GM12878 (cell line): ENCODE data around the gene GFOD2. TPM values are rescaled to one million over a fixed set of nuclear protein-coding genes. Genes with fewer than 3 reads are reported as not detected.

Source experiments
- ASH2L ChIP-seq: fragments of 300-600, 200-600 bp; sonication (generic); IDR thresholded peaks from 2 replicates; pipeline ENCODE4 v1.6.1; 2017; ENCODE audit warnings: low read depth, mild to moderate bottlenecking, borderline replicate concordance
- EP300 ChIP-seq, 2 experiments: fragments of 150-350 bp in 1 of 2; IDR thresholded peaks; 2 replicates each; pipeline ENCODE4 v1.6.1; 2011 to 2012; ENCODE audit warnings: low read depth in 2 of 2, low read length in 2 of 2, borderline replicate concordance in 1 of 2, improper control_type of control experiment in 1 of 2, inconsistent platforms in 1 of 2; ENCODE audit not compliant: control insufficient read depth in 1 of 2
- FOXK2 ChIP-seq: fragments of 450-650 bp; IDR thresholded peaks from 2 replicates; pipeline ENCODE4 v1.6.1; 2017; ENCODE audit warnings: mild to moderate bottlenecking, moderate library complexity
- IRF4 ChIP-seq: IDR thresholded peaks from 2 replicates; pipeline ENCODE4 v1.6.1; 2011; ENCODE audit warnings: low read depth, low read length
- JUND ChIP-seq: IDR thresholded peaks from 2 replicates; pipeline ENCODE4 v1.6.1; 2012; ENCODE audit warnings: low read depth, mild to moderate bottlenecking, low read length, improper control_type of control experiment, moderate library complexity
- MYC ChIP-seq: IDR thresholded peaks from 2 replicates; pipeline ENCODE4 v1.6.1; 2011; ENCODE audit warnings: mild to moderate bottlenecking, low read length, moderate library complexity, inconsistent platforms; ENCODE audit not compliant: insufficient read depth, insufficient replicate concordance, insufficient read length, severe bottlenecking
- NR2F1 ChIP-seq: fragments of 450-650 bp; conservative IDR thresholded peaks from 2 replicates; pipeline ENCODE4 v1.6.1; 2017; ENCODE audit warnings: mild to moderate bottlenecking
- RAD21 ChIP-seq: IDR thresholded peaks from 2 replicates; pipeline ENCODE4 v1.6.1; 2011; ENCODE audit warnings: mild to moderate bottlenecking, low read depth, low read length, moderate library complexity; ENCODE audit not compliant: insufficient read depth
- SIX5 ChIP-seq: IDR thresholded peaks from 2 replicates; pipeline ENCODE4 v1.6.1; 2011; ENCODE audit warnings: mild to moderate bottlenecking, low read depth, low read length, moderate library complexity; ENCODE audit not compliant: severe bottlenecking
- SP1 ChIP-seq: IDR thresholded peaks from one replicate; pipeline ENCODE4 v1.6.1; 2011; ENCODE audit warnings: low read depth, low read length
- STAT3 ChIP-seq: IDR thresholded peaks from 2 replicates; pipeline ENCODE4 v1.6.1; 2011; ENCODE audit warnings: low read depth, low read length, improper control_type of control experiment
- WRNIP1 ChIP-seq: IDR thresholded peaks from 2 replicates; pipeline ENCODE4 v1.6.1; 2011; ENCODE audit warnings: low read depth, low read length, improper control_type of control experiment, borderline replicate concordance
- YBX1 ChIP-seq: fragments of 450-650 bp; IDR thresholded peaks from 2 replicates; pipeline ENCODE4 v1.6.1; 2016; ENCODE audit warnings: antibody characterized with exemption
- ZNF24 ChIP-seq: fragments of 450-650 bp; IDR thresholded peaks from 2 replicates; pipeline ENCODE4 v1.6.1; 2017; ENCODE audit warnings: antibody characterized with exemption, mild to moderate bottlenecking
- polyA plus RNA-seq, 11 experiments: library from polyadenylated mRNA; depleted of rRNA in 4 of 11; unstranded in 6 of 11; stranded (reverse) in 5 of 11; fragments of >200 nt; fragmentation: Nextera tagmentation in 4 of 11; fragmentation: Illumina TruSeq in 1 of 11; extraction: Ambion mirVana in 4 of 11; extraction: Trizol in 1 of 11; gene quantifications; 1 replicate in 1 of 11; 2 replicates in 10 of 11; pipeline versions ENCODE4 v1.2.1 to v1.2.3, GENCODE V29; 2011 to 2016; ENCODE audit warnings: inconsistent platforms in 2 of 11, missing spikeins in 2 of 11, low read depth in 1 of 11
- total RNA-seq, 4 experiments: library from RNA; depleted of rRNA in 3 of 4; stranded (reverse); fragments of >200 nt in 3 of 4; fragmentation: Illumina TruSeq in 1 of 4; extraction: Trizol in 1 of 4; gene quantifications; 2 replicates each; pipeline versions ENCODE4 v1.2.1 to v1.2.3, GENCODE V29; 2013 to 2021
- TF ChIP-seq, protein P1 (sequence below): fragments of 450-650 bp; IDR thresholded peaks from 2 replicates; pipeline ENCODE4 v1.6.1; 2017; ENCODE audit warnings: mild to moderate bottlenecking, moderate library complexity
- TF ChIP-seq, protein P2 (sequence below): fragments of 450-650 bp; formaldehyde crosslinking; IDR thresholded peaks from 2 replicates; pipeline ENCODE4 v1.4.0; 2022; ENCODE audit warnings: mild to moderate bottlenecking, moderate library complexity
- TF ChIP-seq, protein P3 (sequence below): fragments of 450-650 bp; IDR thresholded peaks from 2 replicates; pipeline ENCODE4 v1.6.1; 2017; ENCODE audit warnings: borderline replicate concordance
- TF ChIP-seq, protein P4 (sequence below), 3 experiments: IDR thresholded peaks in 2 of 3; conservative IDR thresholded peaks in 1 of 3; 2 replicates each; pipeline ENCODE4 v1.5.1; 2011; ENCODE audit warnings: low read depth in 3 of 3, low read length in 3 of 3, mild to moderate bottlenecking in 3 of 3, control low read depth in 2 of 3, moderate library complexity in 2 of 3, inconsistent platforms in 1 of 3, mixed read lengths in 1 of 3; ENCODE audit not compliant: control insufficient read depth in 2 of 3, insufficient read depth in 1 of 3; ENCODE audit errors: extremely low read depth in 1 of 3

Gene GFOD2
- total and polyA plus RNA-seq, 10 of the 15 experiments (the other 5 are each of a cell fraction or from before 2014, with no cell fraction given), result 2.0 to 15.9 (median 12.0) TPM

DNA sequence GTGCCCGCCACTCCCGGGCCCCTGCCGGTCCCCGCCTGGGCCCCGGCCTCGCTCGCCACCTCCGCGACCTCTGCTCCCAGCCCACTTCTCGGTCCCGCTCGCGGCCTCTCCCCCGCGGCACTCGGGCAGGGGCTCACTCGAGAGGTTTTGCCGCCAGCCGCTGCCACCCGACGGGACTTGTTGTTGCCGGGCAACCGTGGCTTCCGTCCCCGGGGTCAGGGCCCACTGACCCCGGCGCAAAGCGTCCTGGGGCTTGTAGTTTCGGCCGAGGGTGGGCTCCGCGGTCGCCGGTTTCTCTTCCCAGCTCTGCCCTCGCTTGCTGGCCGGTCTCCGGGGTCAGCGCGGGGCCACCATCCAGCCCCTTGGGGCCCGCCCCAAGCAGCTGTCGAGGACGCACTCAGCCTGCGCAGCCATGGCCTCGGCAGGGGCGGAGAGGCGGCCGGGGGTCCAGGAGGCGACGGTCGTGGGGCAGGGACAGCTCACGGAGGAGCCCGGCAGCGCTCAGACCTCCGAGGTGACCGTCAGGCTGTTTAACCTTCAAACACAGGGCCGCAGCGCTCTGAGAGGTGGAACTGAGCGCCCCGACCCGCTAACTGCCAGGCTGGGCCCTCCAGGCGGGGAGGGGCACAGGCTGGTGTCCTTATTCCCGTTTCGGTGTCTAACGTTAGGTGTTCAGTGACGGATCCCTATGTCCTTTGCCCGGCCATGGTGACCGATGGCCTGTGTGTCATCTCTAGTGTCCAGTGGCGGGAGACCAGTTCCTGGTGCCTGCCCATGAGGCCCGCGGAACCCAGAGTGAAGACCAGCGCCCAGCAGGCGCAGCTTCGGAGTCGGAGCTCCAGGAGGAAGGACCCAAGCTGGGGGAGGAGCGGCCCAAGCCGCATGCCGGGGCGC lies 52.3 kb downstream of the GFOD2 start, which contains the start of the genes C16orf86 and ENKD1 (continued):
- TF ChIP-seq SIX5 (peak; percentile 88), FOXK2 (no peak), MYC (no peak), SP1 (no peak), STAT3 (no peak), YBX1 (no peak), ASH2L (no peak), RAD21 (no peak), IRF4 (no peak), EP300 (IDR thresholded peaks at IDR 0.05; ENCODE audit: borderline replicate concordance in 1 of 2, control insufficient read depth in 1 of 2, low read depth in 2 of 2, low read length in 2 of 2) (no peak), ZNF24 (no peak), WRNIP1 (no peak), JUND (no peak), NR2F1 (peak; percentile 97)
- TF ChIP-seq, protein P1, sequence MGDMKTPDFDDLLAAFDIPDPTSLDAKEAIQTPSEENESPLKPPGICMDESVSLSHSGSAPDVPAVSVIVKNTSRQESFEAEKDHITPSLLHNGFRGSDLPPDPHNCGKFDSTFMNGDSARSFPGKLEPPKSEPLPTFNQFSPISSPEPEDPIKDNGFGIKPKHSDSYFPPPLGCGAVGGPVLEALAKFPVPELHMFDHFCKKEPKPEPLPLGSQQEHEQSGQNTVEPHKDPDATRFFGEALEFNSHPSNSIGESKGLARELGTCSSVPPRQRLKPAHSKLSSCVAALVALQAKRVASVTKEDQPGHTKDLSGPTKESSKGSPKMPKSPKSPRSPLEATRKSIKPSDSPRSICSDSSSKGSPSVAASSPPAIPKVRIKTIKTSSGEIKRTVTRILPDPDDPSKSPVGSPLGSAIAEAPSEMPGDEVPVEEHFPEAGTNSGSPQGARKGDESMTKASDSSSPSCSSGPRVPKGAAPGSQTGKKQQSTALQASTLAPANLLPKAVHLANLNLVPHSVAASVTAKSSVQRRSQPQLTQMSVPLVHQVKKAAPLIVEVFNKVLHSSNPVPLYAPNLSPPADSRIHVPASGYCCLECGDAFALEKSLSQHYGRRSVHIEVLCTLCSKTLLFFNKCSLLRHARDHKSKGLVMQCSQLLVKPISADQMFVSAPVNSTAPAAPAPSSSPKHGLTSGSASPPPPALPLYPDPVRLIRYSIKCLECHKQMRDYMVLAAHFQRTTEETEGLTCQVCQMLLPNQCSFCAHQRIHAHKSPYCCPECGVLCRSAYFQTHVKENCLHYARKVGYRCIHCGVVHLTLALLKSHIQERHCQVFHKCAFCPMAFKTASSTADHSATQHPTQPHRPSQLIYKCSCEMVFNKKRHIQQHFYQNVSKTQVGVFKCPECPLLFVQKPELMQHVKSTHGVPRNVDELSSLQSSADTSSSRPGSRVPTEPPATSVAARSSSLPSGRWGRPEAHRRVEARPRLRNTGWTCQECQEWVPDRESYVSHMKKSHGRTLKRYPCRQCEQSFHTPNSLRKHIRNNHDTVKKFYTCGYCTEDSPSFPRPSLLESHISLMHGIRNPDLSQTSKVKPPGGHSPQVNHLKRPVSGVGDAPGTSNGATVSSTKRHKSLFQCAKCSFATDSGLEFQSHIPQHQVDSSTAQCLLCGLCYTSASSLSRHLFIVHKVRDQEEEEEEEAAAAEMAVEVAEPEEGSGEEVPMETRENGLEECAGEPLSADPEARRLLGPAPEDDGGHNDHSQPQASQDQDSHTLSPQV, result no peak
- TF ChIP-seq, protein P2, sequence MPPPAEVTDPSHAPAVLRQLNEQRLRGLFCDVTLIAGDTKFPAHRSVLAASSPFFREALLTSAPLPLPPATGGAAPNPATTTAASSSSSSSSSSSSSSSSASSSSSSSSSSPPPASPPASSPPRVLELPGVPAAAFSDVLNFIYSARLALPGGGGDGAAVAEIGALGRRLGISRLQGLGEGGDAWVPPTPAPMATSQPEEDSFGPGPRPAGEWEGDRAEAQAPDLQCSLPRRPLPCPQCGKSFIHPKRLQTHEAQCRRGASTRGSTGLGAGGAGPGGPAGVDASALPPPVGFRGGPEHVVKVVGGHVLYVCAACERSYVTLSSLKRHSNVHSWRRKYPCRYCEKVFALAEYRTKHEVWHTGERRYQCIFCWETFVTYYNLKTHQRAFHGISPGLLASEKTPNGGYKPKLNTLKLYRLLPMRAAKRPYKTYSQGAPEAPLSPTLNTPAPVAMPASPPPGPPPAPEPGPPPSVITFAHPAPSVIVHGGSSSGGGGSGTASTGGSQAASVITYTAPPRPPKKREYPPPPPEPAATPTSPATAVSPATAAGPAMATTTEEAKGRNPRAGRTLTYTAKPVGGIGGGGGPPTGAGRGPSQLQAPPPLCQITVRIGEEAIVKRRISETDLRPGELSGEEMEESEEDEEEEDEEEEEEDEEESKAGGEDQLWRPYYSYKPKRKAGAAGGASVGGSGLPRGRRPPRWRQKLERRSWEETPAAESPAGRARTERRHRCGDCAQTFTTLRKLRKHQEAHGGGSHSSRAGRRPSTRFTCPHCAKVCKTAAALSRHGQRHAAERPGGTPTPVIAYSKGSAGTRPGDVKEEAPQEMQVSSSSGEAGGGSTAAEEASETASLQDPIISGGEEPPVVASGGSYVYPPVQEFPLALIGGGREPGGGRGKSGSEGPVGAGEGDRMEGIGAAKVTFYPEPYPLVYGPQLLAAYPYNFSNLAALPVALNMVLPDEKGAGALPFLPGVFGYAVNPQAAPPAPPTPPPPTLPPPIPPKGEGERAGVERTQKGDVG (CRISPR knock-in tag), result no peak
- TF ChIP-seq, protein P3, sequence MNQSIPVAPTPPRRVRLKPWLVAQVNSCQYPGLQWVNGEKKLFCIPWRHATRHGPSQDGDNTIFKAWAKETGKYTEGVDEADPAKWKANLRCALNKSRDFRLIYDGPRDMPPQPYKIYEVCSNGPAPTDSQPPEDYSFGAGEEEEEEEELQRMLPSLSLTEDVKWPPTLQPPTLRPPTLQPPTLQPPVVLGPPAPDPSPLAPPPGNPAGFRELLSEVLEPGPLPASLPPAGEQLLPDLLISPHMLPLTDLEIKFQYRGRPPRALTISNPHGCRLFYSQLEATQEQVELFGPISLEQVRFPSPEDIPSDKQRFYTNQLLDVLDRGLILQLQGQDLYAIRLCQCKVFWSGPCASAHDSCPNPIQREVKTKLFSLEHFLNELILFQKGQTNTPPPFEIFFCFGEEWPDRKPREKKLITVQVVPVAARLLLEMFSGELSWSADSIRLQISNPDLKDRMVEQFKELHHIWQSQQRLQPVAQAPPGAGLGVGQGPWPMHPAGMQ, result no peak
- TF ChIP-seq, protein P4, sequence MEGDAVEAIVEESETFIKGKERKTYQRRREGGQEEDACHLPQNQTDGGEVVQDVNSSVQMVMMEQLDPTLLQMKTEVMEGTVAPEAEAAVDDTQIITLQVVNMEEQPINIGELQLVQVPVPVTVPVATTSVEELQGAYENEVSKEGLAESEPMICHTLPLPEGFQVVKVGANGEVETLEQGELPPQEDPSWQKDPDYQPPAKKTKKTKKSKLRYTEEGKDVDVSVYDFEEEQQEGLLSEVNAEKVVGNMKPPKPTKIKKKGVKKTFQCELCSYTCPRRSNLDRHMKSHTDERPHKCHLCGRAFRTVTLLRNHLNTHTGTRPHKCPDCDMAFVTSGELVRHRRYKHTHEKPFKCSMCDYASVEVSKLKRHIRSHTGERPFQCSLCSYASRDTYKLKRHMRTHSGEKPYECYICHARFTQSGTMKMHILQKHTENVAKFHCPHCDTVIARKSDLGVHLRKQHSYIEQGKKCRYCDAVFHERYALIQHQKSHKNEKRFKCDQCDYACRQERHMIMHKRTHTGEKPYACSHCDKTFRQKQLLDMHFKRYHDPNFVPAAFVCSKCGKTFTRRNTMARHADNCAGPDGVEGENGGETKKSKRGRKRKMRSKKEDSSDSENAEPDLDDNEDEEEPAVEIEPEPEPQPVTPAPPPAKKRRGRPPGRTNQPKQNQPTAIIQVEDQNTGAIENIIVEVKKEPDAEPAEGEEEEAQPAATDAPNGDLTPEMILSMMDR (IDR thresholded peaks at IDR 0.05 in 2 of 3, conservative IDR thresholded peaks at IDR 0.05 in 1 of 3; ENCODE audit: control insufficient read depth in 2 of 3, extremely low read depth in 1 of 3, insufficient read depth in 1 of 3, low read depth in 3 of 3, low read length in 3 of 3), result no peak
